ENCODE measurements around the gene PSMC3IP.
A peak's percentile ranks its signal among the peaks of the same experiment; 100 is the strongest.

Gene PSMC3IP

GRCh38 chr17:42577532-42578281 lies at the start of gene PSMC3IP (continued):
- TF ChIP-seq TRIM28 (IDR thresholded peaks at IDR 0.05; ENCODE audit: borderline replicate concordance, low read length) (no peak), OSR2 (tag by site-specific recombination; IDR thresholded peaks at IDR 0.05) (0 out of 2 replicates have a peak, but pooled peaks have one; percentile 8), ZNF2 (tag by site-specific recombination; IDR thresholded peaks at IDR 0.05) (peak; percentile 48; the same call in 1 of the 2 replicates), PRDM1 (tag by site-specific recombination; IDR thresholded peaks at IDR 0.05) (peak; percentile 55; the same call in 1 of the 2 replicates), YY1 (tag by site-specific recombination; IDR thresholded peaks at IDR 0.05) (0 out of 2 replicates have a peak, but pooled peaks have one; percentile 14), ZNF76 (tag by site-specific recombination; IDR thresholded peaks at IDR 0.05; ENCODE audit: borderline replicate concordance, low read depth) (peak; percentile 49), ZNF311 (tag by site-specific recombination; IDR thresholded peaks at IDR 0.05; ENCODE audit: borderline replicate concordance) (no peak), HIC1 (tag by site-specific recombination; IDR thresholded peaks at IDR 0.05) (peak; percentile 14; the same call in 1 of the 2 replicates), ZBTB10 (tag by site-specific recombination; IDR thresholded peaks at IDR 0.05) (0 out of 2 replicates have a peak, but pooled peaks have one; percentile 12), ZSCAN30 (tag by site-specific recombination; IDR thresholded peaks at IDR 0.05) (0 out of 2 replicates have a peak, but pooled peaks have one; percentile 11), ZEB2 (tag by site-specific recombination; IDR thresholded peaks at IDR 0.05) (peak; percentile 78), GLIS2 (tag by site-specific recombination; IDR thresholded peaks at IDR 0.05) (peak; percentile 85), SP7 (tag by site-specific recombination; IDR thresholded peaks at IDR 0.05) (peak; percentile 63; the same call in 1 of the 2 replicates), ZNF133 (tag by site-specific recombination; IDR thresholded peaks at IDR 0.05) (no peak), KLF16 (tag by site-specific recombination; IDR thresholded peaks at IDR 0.05) (peak; percentile 47; the same call in 1 of the 2 replicates), ZNF335 (tag by site-specific recombination; conservative IDR thresholded peaks at IDR 0.05) (peak; percentile 84), SETDB1 (IDR thresholded peaks at IDR 0.05; ENCODE audit: insufficient read length, low read length) (no peak), ZNF341 (tag by site-specific recombination; IDR thresholded peaks at IDR 0.05; ENCODE audit: low read depth) (peak; percentile 98), KLF8 (tag by site-specific recombination; IDR thresholded peaks at IDR 0.05) (peak; percentile 75)
- TF ChIP-seq, protein P1, sequence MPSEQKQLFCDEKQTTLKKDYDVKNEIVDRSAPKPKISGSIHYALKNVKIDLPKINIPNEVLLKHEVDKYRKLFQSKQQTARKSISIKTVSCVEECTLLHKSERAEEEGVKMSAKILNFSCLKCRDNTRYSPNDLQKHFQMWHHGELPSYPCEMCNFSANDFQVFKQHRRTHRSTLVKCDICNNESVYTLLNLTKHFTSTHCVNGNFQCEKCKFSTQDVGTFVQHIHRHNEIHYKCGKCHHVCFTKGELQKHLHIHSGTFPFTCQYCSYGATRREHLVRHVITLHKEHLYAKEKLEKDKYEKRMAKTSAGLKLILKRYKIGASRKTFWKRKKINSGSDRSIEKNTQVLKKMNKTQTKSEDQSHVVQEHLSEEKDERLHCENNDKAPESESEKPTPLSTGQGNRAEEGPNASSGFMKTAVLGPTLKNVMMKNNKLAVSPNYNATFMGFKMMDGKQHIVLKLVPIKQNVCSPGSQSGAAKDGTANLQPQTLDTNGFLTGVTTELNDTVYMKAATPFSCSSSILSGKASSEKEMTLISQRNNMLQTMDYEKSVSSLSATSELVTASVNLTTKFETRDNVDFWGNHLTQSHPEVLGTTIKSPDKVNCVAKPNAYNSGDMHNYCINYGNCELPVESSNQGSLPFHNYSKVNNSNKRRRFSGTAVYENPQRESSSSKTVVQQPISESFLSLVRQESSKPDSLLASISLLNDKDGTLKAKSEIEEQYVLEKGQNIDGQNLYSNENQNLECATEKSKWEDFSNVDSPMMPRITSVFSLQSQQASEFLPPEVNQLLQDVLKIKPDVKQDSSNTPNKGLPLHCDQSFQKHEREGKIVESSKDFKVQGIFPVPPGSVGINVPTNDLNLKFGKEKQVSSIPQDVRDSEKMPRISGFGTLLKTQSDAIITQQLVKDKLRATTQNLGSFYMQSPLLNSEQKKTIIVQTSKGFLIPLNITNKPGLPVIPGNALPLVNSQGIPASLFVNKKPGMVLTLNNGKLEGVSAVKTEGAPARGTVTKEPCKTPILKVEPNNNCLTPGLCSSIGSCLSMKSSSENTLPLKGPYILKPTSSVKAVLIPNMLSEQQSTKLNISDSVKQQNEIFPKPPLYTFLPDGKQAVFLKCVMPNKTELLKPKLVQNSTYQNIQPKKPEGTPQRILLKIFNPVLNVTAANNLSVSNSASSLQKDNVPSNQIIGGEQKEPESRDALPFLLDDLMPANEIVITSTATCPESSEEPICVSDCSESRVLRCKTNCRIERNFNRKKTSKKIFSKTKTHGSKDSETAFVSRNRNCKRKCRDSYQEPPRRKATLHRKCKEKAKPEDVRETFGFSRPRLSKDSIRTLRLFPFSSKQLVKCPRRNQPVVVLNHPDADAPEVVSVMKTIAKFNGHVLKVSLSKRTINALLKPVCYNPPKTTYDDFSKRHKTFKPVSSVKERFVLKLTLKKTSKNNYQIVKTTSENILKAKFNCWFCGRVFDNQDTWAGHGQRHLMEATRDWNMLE (tag by site-specific recombination; conservative IDR thresholded peaks at IDR 0.05; ENCODE audit: low read depth): peak; percentile 53; the same call in 1 of the 2 replicates
- TF ChIP-seq, protein P2, sequence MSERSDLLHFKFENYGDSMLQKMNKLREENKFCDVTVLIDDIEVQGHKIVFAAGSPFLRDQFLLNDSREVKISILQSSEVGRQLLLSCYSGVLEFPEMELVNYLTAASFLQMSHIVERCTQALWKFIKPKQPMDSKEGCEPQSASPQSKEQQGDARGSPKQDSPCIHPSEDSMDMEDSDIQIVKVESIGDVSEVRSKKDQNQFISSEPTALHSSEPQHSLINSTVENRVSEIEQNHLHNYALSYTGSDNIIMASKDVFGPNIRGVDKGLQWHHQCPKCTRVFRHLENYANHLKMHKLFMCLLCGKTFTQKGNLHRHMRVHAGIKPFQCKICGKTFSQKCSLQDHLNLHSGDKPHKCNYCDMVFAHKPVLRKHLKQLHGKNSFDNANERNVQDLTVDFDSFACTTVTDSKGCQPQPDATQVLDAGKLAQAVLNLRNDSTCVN (tag by site-specific recombination; optimal IDR thresholded peaks at IDR 0.05): peak; percentile 47
- TF ChIP-seq, protein P3, sequence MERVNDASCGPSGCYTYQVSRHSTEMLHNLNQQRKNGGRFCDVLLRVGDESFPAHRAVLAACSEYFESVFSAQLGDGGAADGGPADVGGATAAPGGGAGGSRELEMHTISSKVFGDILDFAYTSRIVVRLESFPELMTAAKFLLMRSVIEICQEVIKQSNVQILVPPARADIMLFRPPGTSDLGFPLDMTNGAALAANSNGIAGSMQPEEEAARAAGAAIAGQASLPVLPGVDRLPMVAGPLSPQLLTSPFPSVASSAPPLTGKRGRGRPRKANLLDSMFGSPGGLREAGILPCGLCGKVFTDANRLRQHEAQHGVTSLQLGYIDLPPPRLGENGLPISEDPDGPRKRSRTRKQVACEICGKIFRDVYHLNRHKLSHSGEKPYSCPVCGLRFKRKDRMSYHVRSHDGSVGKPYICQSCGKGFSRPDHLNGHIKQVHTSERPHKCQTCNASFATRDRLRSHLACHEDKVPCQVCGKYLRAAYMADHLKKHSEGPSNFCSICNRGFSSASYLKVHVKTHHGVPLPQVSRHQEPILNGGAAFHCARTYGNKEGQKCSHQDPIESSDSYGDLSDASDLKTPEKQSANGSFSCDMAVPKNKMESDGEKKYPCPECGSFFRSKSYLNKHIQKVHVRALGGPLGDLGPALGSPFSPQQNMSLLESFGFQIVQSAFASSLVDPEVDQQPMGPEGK (tag by site-specific recombination; IDR thresholded peaks at IDR 0.05): peak; percentile 30; the same call in 1 of the 2 replicates
